ENCODE data around the gene MYCBPAP.

The MYCBPAP gene

DNA sequence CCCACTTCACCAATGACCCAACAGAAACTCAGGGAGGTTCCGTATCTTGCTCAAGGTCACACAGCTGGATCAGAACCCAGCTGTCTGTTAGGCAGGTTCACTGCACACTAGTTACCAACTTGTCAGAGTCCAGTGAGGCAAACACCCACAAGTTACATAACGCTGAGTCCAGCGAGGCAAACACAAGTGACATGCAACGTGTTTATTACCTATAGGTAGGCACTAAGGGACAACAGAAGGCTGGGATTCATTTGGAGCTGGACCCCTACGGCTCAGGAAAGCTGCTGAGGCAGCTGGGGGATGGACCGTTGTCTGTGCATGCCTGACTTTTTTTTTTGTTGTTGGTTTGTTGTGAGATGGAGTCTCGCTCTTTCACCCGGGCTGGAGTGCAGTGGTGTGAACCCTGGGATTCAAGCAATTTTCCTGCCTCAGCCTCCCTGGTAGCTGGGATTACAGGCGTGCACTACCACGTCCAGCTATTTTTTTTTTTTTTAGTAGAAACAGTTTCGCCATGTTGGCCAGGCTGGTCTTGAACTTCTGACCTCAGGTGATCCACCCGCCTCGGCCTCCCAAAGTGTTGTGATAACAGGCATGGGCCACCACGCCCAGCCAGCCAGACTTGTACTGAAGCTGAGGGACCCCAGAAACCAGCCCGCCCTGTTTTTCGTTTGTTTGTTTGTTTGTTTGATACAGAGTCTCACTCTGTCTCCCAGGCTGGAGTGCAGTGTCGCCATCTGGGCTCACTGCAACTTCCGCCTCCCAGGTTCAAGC, 31.5 kb upstream of the MYCBPAP start:
- Mint-ChIP-seq H3K27ac (no peak overlapping the region), H3K27me3 (peaks cover 15% of the 10 kb centered on the region)
- CTCF ChIA-PET: interaction anchor here (1.1 kb wide), 1 partner anchor 114 kb away, joined by 3 read pairs; no protein-coding TSS in a partner anchor

DNA sequence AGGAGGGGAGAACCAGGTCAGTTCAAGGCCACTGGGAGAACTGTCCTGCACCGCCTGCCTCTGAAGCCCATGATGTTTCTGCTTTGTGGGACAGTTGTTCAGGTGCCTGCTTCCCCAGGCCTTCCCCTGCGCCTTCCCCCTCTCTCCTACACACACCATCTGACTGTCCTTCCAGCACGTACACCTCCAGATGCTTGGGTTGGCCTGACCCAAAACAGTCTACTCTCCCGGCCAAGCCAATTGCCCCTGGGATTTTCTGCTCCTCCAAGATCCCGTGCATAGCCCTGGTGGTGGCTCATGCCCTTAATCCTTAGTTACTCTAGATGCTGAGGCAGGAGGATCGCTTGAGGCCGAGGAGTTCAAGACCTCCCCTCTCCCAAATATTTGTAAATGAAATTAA, 30.3 kb upstream of the MYCBPAP start:
- no peak for DNase-seq
- Mint-ChIP-seq H3K9me3 (no peaks in the 10 kb centered on the region), H3K36me3 (peaks cover 6% of the 10 kb centered on the region), H3K27me3 (peaks cover 12% of the 10 kb centered on the region), H3K27ac (peak overlapping the region; percentile 87), H3K4me1 (peaks cover 21% of the 10 kb centered on the region), H3K4me3 (peak overlapping the region; percentile 84)
- CTCF ChIA-PET: interaction anchor here (0.6 to 2.5 kb wide), 6 partner anchors 23 to 1647 kb away, joined by 3 to 15 read pairs (median 7); partner anchors contain the start of genes ACSF2 and LRRC59

More for the DNA sequence above, 31.5 kb upstream of the MYCBPAP start:
- Mint-ChIP-seq H3K4me3 (no peak overlapping the region), H3K4me1 (peaks cover 19% of the 10 kb centered on the region), H3K9me3 (no peaks in the 10 kb centered on the region), H3K36me3 (no peaks in the 10 kb centered on the region)
- no peak for DNase-seq

DNA sequence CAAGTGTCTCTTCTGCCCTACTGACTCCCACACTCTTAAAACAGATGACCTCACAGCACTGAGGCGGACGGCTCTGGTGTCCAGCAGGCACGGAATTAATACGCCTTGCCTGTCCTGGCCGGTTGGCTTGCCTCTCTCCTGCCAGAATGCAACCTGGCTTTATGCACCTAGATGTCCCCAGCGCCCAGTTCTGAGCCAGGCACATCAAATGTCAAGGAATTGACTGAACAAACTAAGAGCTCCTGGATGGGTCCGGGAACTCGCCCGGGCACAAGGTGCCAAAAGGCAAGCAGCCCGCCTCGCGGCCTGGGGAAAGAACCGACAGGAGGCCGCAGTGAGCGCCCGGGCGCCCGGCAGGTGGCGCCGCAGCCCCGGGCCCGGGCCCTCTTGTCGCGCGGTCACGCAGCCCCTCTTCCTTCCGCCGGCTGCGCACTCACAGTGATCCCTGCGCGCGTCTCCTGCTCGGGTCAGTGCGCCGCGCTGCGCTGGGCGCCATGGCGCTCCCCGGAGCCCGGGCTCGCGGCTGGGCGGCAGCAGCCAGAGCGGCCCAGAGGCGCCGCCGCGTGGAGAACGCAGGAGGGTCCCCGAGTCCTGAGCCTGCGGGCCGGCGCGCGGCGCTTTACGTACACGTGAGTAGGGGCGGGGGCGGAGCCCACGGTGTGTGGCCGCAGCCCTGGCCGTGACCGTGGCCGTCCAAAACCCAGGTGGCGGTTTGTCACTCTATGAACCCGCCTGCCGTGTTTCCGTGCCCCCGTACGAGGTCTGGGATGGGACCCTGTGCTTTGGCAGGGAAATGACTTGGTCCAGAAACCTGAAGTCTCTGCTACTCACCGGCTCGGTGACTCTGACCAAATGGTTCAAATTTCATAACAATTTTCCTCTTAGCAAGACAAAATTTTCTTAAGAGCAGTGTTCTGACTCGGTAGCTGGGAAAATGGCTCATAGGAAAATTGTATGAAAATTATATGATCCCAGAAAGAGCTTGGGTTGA, 29.6 kb upstream of the MYCBPAP start, which contains the start of gene RSAD1:
Gene RSAD1 (plus strand): TSS at position 470 of the 991 bp plus-strand sequence. CDS start 25 bp downstream, at position 495.
- Mint-ChIP-seq H3K27ac (peak within 1 kb of the TSS; percentile 87), H3K9me3 (no peaks in the 10 kb centered on the region), H3K27me3 (peaks cover 12% of the 10 kb centered on the region), H3K4me1 (peaks cover 21% of the 10 kb centered on the region), H3K4me3 (peak within 1 kb of the TSS; percentile 84), H3K36me3 (peaks cover 6% of the 10 kb centered on the region)
- CTCF ChIA-PET: interaction anchor here (0.6 to 2.5 kb wide), 21 partner anchors 9 to 1647 kb away, joined by 3 to 15 read pairs (median 4); partner anchors contain the start of genes ACSF2, CHAD, COL1A1 and LRRC59
- peak; percentile 91 for DNase-seq

DNA sequence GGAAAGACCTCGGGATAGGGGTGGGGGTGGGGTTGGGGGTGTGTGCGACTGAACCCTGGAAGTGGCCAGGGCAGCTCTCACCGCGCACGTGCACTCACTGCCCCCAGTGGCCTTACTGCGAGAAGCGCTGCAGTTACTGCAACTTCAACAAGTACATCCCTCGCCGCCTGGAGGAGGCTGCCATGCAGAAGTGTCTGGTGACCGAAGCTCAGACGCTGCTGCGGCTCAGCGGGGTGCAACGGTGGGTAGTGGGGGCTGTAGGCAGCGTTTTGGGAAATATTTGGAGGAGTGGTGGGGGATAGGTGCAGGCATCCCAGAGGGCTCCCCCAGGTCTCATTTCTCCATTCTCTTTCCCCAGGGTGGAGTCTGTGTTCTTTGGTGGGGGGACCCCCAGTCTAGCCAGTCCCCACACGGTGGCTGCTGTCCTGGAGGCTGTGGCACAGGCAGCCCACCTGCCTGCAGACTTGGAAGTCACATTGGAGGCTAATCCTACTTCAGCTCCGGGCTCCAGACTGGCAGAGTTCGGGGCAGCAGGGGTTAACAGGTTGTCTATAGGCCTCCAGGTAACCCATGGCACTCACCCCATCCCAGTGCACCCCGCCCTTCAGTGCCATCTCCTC, 28.6 kb upstream of the MYCBPAP start:
- DNase-seq: peak; percentile 80
- peak overlapping the region; percentile 84 for H3K4me3 Mint-ChIP-seq
- CTCF ChIA-PET: interaction anchor here (0.8 to 2.5 kb wide), 20 partner anchors 8 to 281 kb away, joined by 3 to 15 read pairs (median 4); partner anchors contain the start of genes ACSF2, CHAD, COL1A1 and SPATA20
- peak overlapping the region; percentile 84 for H3K27ac Mint-ChIP-seq
- peaks cover 12% of the 10 kb centered on the region for H3K27me3 Mint-ChIP-seq
- peaks cover 21% of the 10 kb centered on the region for H3K4me1 Mint-ChIP-seq
- H3K36me3 Mint-ChIP-seq: peaks cover 11% of the 10 kb centered on the region
- no peaks in the 10 kb centered on the region for H3K9me3 Mint-ChIP-seq

DNA sequence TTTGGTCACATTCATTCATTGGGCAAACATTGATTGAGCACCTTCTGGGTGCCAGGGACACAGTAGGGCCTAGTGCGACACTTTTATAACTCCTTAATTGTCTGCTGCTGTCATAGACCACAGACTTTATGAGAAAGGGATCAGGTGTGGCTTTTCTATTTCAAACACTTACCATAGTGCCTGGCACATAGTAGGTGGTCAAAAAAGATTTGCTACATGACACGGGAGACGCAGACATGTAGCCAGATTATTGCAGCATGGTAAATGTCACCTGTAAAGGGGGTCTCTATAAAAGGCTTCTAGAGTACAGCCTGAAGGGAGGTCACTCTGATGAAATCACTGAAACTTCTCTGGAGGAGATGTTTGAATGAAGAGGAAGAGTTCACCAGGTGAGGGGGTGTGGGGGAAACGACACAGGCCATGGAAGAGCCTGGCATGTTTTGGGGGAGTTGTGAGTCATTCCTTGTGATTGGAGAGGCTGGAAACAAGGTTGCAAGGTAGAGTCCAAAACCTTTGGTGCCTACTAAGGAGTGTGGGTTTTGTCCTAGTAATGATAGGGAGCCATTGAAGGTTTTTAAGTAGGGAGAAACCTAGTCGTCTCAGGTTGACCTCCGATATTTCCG, 28.0 kb upstream of the MYCBPAP start:
- Mint-ChIP-seq H3K4me3 (peak overlapping the region; percentile 84), H3K27ac (no peak overlapping the region), H3K27me3 (peaks cover 12% of the 10 kb centered on the region), H3K4me1 (peaks cover 21% of the 10 kb centered on the region), H3K9me3 (no peaks in the 10 kb centered on the region), H3K36me3 (peaks cover 11% of the 10 kb centered on the region)
- CTCF ChIA-PET: interaction anchor here (0.9 to 2.5 kb wide), 14 partner anchors 12 to 282 kb away, joined by 3 to 15 read pairs (median 4); partner anchors contain the start of genes CHAD and SPATA20
- no peak for DNase-seq

DNA sequence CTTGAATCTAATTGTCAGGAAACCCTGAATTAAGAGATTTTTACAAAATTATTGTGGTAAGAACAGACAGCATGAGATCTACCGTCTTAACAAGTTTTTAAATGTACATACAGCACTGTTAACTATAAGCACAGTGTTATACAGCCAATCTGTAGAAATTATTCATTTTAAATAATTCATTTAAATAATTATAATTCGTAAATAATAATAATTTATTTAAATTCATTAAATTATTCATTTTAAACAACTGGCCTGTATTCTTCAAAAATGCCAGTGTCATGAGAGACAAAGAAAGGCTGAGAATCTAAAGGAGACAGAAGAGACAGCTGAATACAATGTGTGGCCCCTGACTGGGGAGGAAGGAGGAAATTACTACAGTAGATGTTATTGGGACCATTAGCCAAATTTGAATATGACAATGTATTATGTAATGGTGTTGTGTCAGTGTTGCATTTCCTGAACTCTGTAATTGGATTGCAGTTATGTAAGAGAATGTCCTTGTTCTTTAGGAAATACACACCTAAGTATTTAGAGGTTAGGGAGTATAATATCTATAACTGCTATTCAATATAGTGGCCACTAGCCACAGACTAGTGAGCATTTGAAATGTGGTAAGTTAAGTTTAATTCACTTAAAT, 27.3 kb upstream of the MYCBPAP start:
- Mint-ChIP-seq H3K9me3 (no peaks in the 10 kb centered on the region), H3K27me3 (peaks cover 12% of the 10 kb centered on the region), H3K4me1 (peaks cover 21% of the 10 kb centered on the region), H3K4me3 (no peak overlapping the region), H3K27ac (no peak overlapping the region), H3K36me3 (peaks cover 11% of the 10 kb centered on the region)
- no peak for DNase-seq
- CTCF ChIA-PET: interaction anchor here (1.2 to 5.1 kb wide), 3 partner anchors 22 to 147 kb away, joined by 5 to 48 read pairs (median 44); no protein-coding TSS in a partner anchor

DNA sequence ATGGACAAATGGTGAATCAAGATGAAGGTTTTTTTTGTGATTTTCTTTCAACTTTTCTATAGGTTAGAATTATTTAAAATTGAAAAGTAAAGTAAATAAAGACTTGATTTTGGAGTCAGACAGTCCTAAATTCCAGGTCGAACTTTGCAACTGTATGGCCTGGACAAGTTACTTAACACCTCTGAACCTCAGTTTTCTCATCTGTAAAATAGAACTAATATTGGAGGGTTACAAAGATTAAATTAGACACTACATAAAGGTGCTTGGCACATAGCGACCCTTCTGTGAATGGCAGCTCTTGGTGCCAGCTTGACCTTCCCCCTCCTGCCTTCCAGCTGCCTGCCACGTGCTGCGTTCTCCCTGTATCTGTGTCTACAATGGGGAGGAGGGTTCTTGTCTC, 26.6 kb upstream of the MYCBPAP start:
- no peak overlapping the region for H3K27ac Mint-ChIP-seq
- H3K27me3 Mint-ChIP-seq: peaks cover 8% of the 10 kb centered on the region
- CTCF ChIA-PET: interaction anchor here (0.7 to 5.1 kb wide), 8 partner anchors 16 to 213 kb away, joined by 3 to 48 read pairs (median 4); no protein-coding TSS in a partner anchor
- no peak for DNase-seq
- H3K9me3 Mint-ChIP-seq: no peaks in the 10 kb centered on the region
- H3K4me1 Mint-ChIP-seq: peaks cover 21% of the 10 kb centered on the region
- no peak overlapping the region for H3K4me3 Mint-ChIP-seq
- H3K36me3 Mint-ChIP-seq: peaks cover 11% of the 10 kb centered on the region

DNA sequence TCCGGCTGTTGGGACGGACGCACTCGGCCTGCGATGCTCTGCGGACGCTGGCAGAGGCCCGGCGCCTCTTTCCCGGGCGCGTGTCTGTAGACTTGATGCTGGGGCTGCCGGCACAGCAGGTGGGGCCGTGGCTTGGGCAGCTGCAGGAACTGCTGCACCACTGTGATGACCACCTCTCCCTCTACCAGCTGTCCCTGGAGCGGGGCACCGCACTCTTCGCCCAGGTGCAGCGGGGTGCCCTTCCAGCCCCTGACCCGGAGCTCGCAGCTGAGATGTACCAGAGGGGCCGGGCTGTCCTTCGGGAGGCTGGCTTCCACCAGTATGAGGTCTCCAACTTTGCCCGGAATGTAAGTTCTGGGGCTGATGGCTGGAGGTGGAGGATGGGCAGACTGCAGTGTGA, 26.1 kb upstream of the MYCBPAP start:
- H3K27me3 Mint-ChIP-seq: peaks cover 4% of the 10 kb centered on the region
- no peak overlapping the region for H3K4me3 Mint-ChIP-seq
- no peaks in the 10 kb centered on the region for H3K9me3 Mint-ChIP-seq
- CTCF ChIA-PET: interaction anchor here (0.7 to 5.1 kb wide), 8 partner anchors 15 to 212 kb away, joined by 3 to 48 read pairs (median 4); no protein-coding TSS in a partner anchor
- no peak overlapping the region for H3K27ac Mint-ChIP-seq
- H3K36me3 Mint-ChIP-seq: peaks cover 11% of the 10 kb centered on the region
- no peak for DNase-seq
- H3K4me1 Mint-ChIP-seq: peaks cover 21% of the 10 kb centered on the region

DNA sequence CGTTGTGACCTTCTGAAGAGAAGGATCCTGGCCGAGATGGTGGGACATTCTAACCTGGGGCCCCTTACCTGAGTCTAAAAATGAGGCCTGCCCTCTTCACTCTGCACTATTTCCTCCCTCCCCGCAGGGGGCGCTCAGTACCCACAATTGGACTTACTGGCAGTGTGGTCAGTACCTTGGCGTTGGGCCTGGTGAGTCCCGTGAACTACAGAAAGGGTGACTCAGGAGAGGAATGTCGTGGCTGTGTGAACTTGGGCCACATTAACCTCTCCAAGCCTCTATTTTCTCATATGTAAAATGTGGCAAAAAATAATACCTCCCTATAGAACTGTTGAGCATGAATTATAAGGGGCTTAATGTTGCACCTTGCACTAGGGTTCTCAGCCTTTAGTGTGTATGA, 25.7 kb upstream of the MYCBPAP start:
- H3K36me3 Mint-ChIP-seq: peaks cover 11% of the 10 kb centered on the region
- H3K27me3 Mint-ChIP-seq: peaks cover 4% of the 10 kb centered on the region
- peak; percentile 83 for DNase-seq
- no peak overlapping the region for H3K4me3 Mint-ChIP-seq
- CTCF ChIA-PET: interaction anchor here (0.6 to 5.1 kb wide), 12 partner anchors 15 to 252 kb away, joined by 3 to 48 read pairs (median 3); partner anchors contain the start of gene EPN3
- no peak overlapping the region for H3K27ac Mint-ChIP-seq
- peaks cover 21% of the 10 kb centered on the region for H3K4me1 Mint-ChIP-seq
- H3K9me3 Mint-ChIP-seq: no peaks in the 10 kb centered on the region

DNA sequence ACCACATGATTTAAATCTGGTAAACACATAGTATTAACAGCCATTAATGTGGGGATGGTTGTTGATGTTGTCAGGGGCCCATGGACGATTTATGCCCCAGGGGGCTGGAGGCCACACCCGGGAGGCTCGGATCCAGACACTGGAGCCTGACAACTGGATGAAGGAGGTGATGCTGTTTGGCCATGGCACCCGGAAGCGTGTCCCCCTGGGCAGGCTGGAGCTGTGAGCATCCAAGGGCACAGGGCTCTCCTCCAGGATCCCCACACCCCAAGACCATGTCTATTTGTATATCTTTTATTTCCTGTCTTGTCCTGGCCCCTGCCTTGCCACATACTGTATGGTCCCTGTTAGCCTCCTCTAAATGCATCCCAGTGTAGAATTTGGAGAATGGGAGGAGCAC, 25.0 kb upstream of the MYCBPAP start:
- CTCF ChIA-PET: interaction anchor here (0.6 to 5.1 kb wide), 11 partner anchors 17 to 251 kb away, joined by 3 to 48 read pairs (median 3); partner anchors contain the start of genes EPN3 and LRRC59
- Mint-ChIP-seq H3K4me1 (peaks cover 18% of the 10 kb centered on the region), H3K36me3 (peaks cover 11% of the 10 kb centered on the region), H3K9me3 (no peaks in the 10 kb centered on the region), H3K27me3 (peaks cover 2% of the 10 kb centered on the region), H3K4me3 (no peak overlapping the region), H3K27ac (no peak overlapping the region)
- DNase-seq: no peak

DNA sequence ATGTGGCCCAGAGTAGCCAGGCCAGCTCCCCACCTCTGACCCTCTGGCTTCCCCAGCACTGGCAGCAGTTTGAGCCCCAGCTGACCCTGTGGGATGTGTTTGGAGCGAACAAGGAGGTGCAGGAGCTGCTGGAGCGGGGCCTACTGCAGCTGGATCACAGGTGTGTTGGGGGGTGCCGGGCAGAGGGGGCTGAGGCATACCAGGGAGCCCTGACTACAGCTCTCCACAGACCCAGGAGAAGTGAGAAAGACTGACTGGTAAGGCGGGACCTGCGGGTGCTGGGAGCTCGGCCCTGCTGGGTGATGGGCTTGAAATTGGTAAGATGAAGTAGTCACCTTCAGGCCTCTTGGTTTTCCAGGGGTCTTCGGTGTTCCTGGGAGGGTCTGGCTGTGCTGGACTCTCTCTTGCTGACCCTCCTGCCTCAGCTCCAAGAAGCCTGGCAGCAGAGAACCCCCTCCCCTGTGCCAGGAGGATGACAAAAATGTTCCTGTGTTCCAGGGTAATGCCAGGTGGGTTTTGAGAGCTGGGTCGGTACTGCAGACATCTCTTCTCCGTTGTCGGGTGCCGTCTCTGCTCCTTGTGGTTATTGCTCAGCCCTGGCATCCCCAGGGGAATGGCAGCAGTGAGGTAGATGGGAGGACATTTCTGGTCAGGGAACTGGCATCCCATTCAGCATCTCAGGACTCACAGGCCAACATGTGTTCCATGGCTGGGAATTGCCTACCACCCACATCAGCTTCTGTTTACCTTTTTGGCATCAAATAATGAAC, 23.7 kb upstream of the MYCBPAP start:
- CTCF ChIA-PET: interaction anchor here (0.7 to 5.1 kb wide), 10 partner anchors 14 to 209 kb away, joined by 3 to 48 read pairs (median 3); partner anchors contain the start of genes LRRC59 and SPATA20
- Mint-ChIP-seq H3K9me3 (no peaks in the 10 kb centered on the region), H3K27me3 (no peaks in the 10 kb centered on the region), H3K36me3 (peaks cover 11% of the 10 kb centered on the region), H3K4me1 (peaks cover 11% of the 10 kb centered on the region), H3K27ac (peak overlapping the region; percentile 16), H3K4me3 (no peak overlapping the region)
- DNase-seq: no peak

Measured in activated naive CD4-positive, alpha-beta T cell treated with anti-CD3 and anti-CD28 coated beads, Interleukin-2, amount 10 ng/mL, durations not matched to agents 7 days and 5 days (primary cell).